ENCODE data around the gene GH2.
A peak's percentile ranks its signal among the peaks of the same experiment; 100 is the strongest.
"Not testable (repeated sequence)": the region's sequence is repeated elsewhere in the genome, so short reads cannot be mapped to it uniquely, and the experiment has no call there.

Gene GH2

GRCh38 chr17:63926164-63926563 lies 44.4 kb upstream of the GH2 start:
- TF ChIP-seq CTCF (IDR thresholded peaks at IDR 0.05; ENCODE audit: borderline replicate concordance, insufficient read depth, low read depth, low read length): no peak
- H3K4me3 ChIP-seq (ENCODE audit: low read depth, low read length): no peak overlapping the region

- TF ChIP-seq CTCF (IDR thresholded peaks at IDR 0.05; ENCODE audit: borderline replicate concordance, insufficient read depth, low read depth, low read length): no peak
Observed at GRCh38 chr17:63925615-63926014, 43.9 kb upstream of the GH2 start.

GRCh38 chr17:63922402-63922801 lies 40.7 kb upstream of the GH2 start:
- H3K4me3 ChIP-seq (ENCODE audit: low read depth, low read length): not testable (repeated sequence)

More at GRCh38 chr17:63925615-63926014, 43.9 kb upstream of the GH2 start:
- H3K4me3 ChIP-seq (ENCODE audit: low read depth, low read length): no peak overlapping the region

GRCh38 chr17:63920779-63921178 lies 39.0 kb upstream of the GH2 start:
- H3K4me3 ChIP-seq (ENCODE audit: low read depth, low read length): not testable (repeated sequence)

GRCh38 chr17:63920050-63920449 lies 38.3 kb upstream of the GH2 start:
- not testable (repeated sequence) for H3K4me3 ChIP-seq (ENCODE audit: low read depth, low read length)

- TF ChIP-seq CTCF (IDR thresholded peaks at IDR 0.05; ENCODE audit: borderline replicate concordance, insufficient read depth, low read depth, low read length): peak; percentile 93
Observed at GRCh38 chr17:63919311-63919723, 37.6 kb upstream of the GH2 start.

GRCh38 chr17:63918789-63919305 lies 37.1 kb upstream of the GH2 start, which contains the start of gene GH1:
GH1 (minus strand) TSS chr17:63918839; CDS start chr17:63918776, 63 bp downstream.
- H3K4me3 ChIP-seq (ENCODE audit: low read depth, low read length): not testable (repeated sequence)

More at GRCh38 chr17:63919311-63919723, 37.6 kb upstream of the GH2 start:
- no peak overlapping the region for H3K4me3 ChIP-seq (ENCODE audit: low read depth, low read length)

- no peak overlapping the region for H3K4me3 ChIP-seq (ENCODE audit: low read depth, low read length)
- no peak for TF ChIP-seq CTCF (IDR thresholded peaks at IDR 0.05; ENCODE audit: borderline replicate concordance, insufficient read depth, low read depth, low read length)
Observed at GRCh38 chr17:63918305-63918704, 36.6 kb upstream of the GH2 start.

- H3K4me3 ChIP-seq (ENCODE audit: low read depth, low read length): no peak overlapping the region
- TF ChIP-seq CTCF (IDR thresholded peaks at IDR 0.05; ENCODE audit: borderline replicate concordance, insufficient read depth, low read depth, low read length): no peak
Observed at GRCh38 chr17:63917646-63918045, 35.9 kb upstream of the GH2 start.

- not testable (repeated sequence) for H3K4me3 ChIP-seq (ENCODE audit: low read depth, low read length)
Observed at GRCh38 chr17:63917206-63917605, 35.5 kb upstream of the GH2 start.

Measured in GM12875 (cell line).